ENCODE data around the gene MAX. TPM values are rescaled to one million over a fixed set of nuclear protein-coding genes. Genes with fewer than 3 reads are reported as not detected.

The MAX gene
- total RNA-seq, 4 donors from 2014 or later = 79.0 to 112 (median 90.4) TPM

- WGBS = 87% methylated on average over 9 of the region's 9 CpGs
- Histone ChIP-seq H3K36me3 (peaks cover 48% of the 10 kb centered on the region), H3K27me3 (no peaks in the 10 kb centered on the region), H3K27ac (no peak overlapping the region), H3K4me1 (peaks cover 15% of the 10 kb centered on the region), H3K9me3 (no peaks in the 10 kb centered on the region), H3K4me3 (no peak overlapping the region)
- no peak for TF ChIP-seq POLR2AphosphoS5 (IDR thresholded peaks at IDR 0.05)
- no peak for TF ChIP-seq CTCF (IDR thresholded peaks at IDR 0.05)
- no peak for TF ChIP-seq EP300 (IDR thresholded peaks at IDR 0.05)
- TF ChIP-seq POLR2A (IDR thresholded peaks at IDR 0.05) = no peak
- DNase-seq (ENCODE audit: low spot score in 2 of 2) = no peak
These were observed 57.7 kb downstream of the MAX start for GRCh38 chr14:65044596-65044959.

GRCh38 chr14:65043893-65044595 is 58.3 kb downstream of the MAX start:
- H3K9me3 ChIP-seq = no peaks in the 10 kb centered on the region
- DNase-seq (ENCODE audit: low spot score in 2 of 2) = no peak
- H3K4me3 ChIP-seq = no peak overlapping the region
- no peak overlapping the region for H3K27ac ChIP-seq
- no peaks in the 10 kb centered on the region for H3K27me3 ChIP-seq
- no peak for TF ChIP-seq POLR2A (IDR thresholded peaks at IDR 0.05)
- no peak for TF ChIP-seq POLR2AphosphoS5 (IDR thresholded peaks at IDR 0.05)
- no peak for TF ChIP-seq EP300 (IDR thresholded peaks at IDR 0.05)
- no peak for TF ChIP-seq CTCF (IDR thresholded peaks at IDR 0.05)
- H3K36me3 ChIP-seq = peaks cover 51% of the 10 kb centered on the region
- WGBS = 90% methylated on average over 8 of the region's 12 CpGs
- H3K4me1 ChIP-seq = peaks cover 15% of the 10 kb centered on the region

GRCh38 chr14:65042731-65043372 is 59.5 kb downstream of the MAX start:
- Histone ChIP-seq H3K4me1 (peaks cover 10% of the 10 kb centered on the region), H3K9me3 (no peaks in the 10 kb centered on the region), H3K27ac (no peak overlapping the region), H3K36me3 (peaks cover 53% of the 10 kb centered on the region), H3K4me3 (no peak overlapping the region), H3K27me3 (no peaks in the 10 kb centered on the region)
- no peak for TF ChIP-seq EP300 (IDR thresholded peaks at IDR 0.05)
- no peak for TF ChIP-seq CTCF (IDR thresholded peaks at IDR 0.05)
- TF ChIP-seq POLR2AphosphoS5 (IDR thresholded peaks at IDR 0.05) = no peak
- no peak for TF ChIP-seq POLR2A (IDR thresholded peaks at IDR 0.05)
- WGBS = 75% methylated on average over 8 of the region's 8 CpGs
- DNase-seq (ENCODE audit: low spot score in 2 of 2) = no peak

GRCh38 chr14:65042296-65042695 is 60.0 kb downstream of the MAX start:
- Histone ChIP-seq H3K9me3 (no peaks in the 10 kb centered on the region), H3K4me1 (peaks cover 5% of the 10 kb centered on the region), H3K36me3 (peaks cover 53% of the 10 kb centered on the region), H3K27me3 (no peaks in the 10 kb centered on the region), H3K27ac (no peak overlapping the region), H3K4me3 (no peak overlapping the region)
- DNase-seq (ENCODE audit: low spot score in 2 of 2) = no peak
- 90% methylated on average over 3 of the region's 3 CpGs for WGBS
- TF ChIP-seq CTCF (IDR thresholded peaks at IDR 0.05) (no peak), POLR2AphosphoS5 (IDR thresholded peaks at IDR 0.05) (no peak), EP300 (IDR thresholded peaks at IDR 0.05) (no peak), POLR2A (IDR thresholded peaks at IDR 0.05) (no peak)

GRCh38 chr14:65041434-65041915 is 60.8 kb downstream of the MAX start:
- Histone ChIP-seq H3K36me3 (peaks cover 53% of the 10 kb centered on the region), H3K27ac (no peak overlapping the region), H3K27me3 (no peaks in the 10 kb centered on the region), H3K4me1 (no peaks in the 10 kb centered on the region), H3K4me3 (no peak overlapping the region), H3K9me3 (no peaks in the 10 kb centered on the region)
- no peak for DNase-seq (ENCODE audit: low spot score in 2 of 2)
- WGBS = 98% methylated on average over 6 of the region's 7 CpGs
- TF ChIP-seq POLR2AphosphoS5 (IDR thresholded peaks at IDR 0.05) (no peak), CTCF (IDR thresholded peaks at IDR 0.05) (no peak), POLR2A (IDR thresholded peaks at IDR 0.05) (no peak), EP300 (IDR thresholded peaks at IDR 0.05) (no peak)
